ENCODE results near the gene BPIFB6.
"Not testable (repeated sequence)": the region's sequence is repeated elsewhere in the genome, so short reads cannot be mapped to it uniquely, and the experiment has no call there.

BPIFB6 gene

DNA sequence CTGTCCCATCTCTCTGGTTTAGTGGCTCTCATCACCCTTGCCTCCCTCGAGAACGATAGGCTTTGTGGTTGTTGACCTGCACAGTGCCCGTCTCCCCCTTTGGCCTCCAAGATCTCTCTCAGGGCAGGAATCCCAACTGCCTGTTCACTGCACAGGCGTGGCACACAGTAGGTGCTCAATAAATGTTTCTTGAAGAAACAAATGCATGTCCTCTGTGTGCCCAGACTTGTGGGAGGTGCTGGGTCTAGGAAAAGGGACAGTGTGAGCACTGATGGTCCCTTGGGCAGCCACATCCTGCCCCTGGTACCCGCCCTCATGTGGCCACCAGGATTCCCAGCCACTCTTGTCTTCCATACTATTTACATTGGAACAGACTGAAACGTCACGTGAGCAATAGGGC, 2.6 kb upstream of the BPIFB6 start:
- DNase-seq (ENCODE audit: low spot score) = no peak

DNA sequence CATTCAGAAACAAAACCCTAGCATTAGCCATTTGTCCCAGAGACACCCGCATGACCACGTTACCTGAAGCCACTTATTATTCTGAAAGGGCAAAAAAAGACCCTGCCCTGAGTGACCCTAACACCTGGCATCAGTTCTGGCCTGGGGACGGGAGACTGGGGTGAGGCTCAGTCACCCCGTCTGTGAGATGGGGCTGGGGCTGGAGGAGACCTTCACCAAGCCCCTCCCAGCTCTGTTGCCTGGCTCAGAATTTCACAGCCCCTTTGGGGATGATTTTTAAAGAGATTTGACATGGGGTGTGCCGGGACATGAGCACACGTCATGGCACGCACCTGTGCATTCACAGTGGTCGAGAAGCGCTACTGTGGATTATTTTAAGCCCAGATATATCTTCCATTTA, 1.4 kb upstream of the BPIFB6 start:
- no peak for DNase-seq (ENCODE audit: low spot score)

DNA sequence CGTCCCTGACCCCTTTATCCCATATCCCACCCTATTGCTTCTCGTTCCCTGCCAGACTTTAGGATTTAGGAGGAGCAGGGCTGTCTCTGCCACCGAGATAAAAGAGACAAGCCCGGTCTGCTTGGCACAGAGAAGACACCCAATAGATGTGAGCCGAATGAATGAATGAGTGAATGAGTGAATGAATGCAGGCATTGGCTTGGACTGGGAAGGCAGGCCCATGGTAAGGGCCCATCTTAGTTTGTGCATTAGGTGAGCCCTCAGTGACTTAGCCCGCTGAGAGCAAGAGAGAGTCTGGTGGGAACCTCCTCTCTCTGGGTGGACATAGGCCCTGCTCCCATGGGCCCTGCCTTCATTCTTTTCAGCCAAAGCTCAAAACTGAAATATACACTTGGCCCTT, 879 bp upstream of the BPIFB6 start:
- no peak for DNase-seq (ENCODE audit: low spot score)

DNA sequence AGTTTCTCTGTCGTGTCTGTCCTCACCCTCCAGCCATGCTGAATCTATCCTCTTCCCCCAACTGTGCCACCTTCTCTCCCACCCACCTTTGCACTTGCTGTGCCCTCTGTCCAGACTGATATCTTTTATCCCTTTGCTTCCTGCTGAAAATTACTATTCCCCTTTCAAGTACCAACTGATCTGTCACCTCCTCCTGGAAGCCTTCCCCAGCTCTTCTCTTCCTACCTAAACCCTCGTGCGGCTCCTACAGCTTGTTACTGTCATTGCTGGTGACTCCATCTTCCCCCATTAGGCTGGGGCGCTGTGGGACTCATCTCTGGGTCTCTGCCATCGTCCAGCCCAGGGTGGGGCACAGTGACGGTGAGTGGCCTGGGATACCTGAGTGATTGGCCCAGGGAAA, 1.1 kb downstream of the BPIFB6 start:
- DNase-seq (ENCODE audit: low spot score) = no peak

DNA sequence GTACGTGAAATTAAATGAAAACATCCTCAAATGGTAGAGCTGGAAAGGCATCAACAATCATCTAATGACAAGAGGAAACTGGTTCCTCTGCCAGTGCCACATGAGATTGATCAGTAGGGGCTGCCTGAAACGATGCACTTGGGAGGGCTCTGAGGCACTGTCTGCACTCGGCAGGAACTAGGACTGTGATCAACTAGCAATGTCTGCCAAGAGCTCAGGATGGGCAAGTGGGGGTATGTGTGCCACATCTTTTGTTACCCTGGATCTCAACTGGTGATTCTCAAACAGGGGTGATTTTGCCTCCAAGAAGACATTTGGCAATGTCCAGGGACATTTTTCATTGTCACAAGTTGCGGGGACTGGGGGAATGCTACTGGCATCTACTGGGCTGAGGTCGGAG, 1.9 kb downstream of the BPIFB6 start:
- DNase-seq (ENCODE audit: low spot score) = no peak

DNA sequence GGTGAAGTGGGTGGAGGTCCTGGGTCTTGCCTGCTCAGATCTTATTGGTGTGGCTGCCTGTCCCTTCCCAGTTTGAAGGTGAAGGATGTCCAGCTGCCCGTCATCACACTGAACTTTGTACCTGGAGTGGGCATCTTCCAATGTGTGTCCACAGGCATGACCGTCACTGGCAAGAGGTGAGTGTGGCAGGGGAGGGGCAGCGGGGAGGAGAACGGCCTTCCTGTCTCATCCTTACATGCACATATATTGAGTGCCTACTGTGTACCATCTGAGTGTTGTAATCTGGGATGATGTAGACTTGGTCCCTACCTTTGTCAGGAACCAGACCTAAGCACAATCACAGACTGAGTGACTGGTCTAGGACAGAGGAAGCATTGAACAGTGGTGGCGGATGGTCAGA, 2.7 kb downstream of the BPIFB6 start:
- no peak for DNase-seq (ENCODE audit: low spot score)

DNA sequence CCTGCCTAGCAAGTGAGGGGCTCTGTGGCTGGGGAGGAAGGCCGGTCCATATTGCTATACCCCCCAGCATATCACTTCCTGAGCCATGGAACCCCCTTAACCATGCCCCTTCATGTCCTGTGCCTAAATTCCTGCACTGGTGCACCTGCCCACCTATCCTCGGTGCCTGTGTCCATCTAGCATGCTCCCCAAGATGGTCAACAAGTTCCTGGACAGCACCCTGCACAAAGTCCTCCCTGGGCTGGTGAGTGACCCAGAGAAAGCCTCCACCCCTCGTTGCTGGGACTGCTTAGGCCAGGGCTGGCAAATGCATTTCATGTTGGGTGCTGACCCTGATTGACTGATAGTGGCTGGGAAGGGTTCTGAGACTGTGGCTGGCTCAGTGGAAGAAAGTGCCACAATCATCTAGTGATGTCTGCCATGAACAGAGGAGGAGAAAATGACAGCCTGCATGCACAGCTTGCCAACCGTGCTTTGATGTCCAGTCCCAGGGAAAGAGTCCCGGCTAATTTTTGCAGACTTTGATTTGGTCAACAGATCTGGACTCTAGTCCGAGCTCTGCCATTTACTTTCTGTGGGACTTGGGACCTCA, 3.5 kb downstream of the BPIFB6 start:
- no peak for DNase-seq (ENCODE audit: low spot score)

DNA sequence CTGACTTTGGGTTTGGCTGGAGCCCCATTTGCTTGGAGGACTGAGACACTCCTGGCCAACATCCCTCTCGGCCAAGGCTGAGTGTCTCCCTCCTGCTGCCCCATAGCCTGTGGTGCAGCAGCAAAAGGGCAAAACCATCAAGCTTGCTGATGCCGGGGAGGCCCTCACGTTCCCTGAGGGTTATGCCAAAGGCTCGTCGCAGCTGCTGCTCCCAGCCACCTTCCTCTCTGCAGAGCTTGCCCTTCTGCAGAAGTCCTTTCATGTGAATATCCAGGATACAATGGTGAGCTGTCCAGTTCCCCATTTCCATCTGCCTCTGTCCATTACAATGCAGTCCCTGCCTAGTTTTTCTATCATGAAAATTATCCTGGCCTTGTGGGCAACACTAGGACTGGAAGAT, 6.0 kb downstream of the BPIFB6 start:
- no peak for DNase-seq (ENCODE audit: low spot score)

DNA sequence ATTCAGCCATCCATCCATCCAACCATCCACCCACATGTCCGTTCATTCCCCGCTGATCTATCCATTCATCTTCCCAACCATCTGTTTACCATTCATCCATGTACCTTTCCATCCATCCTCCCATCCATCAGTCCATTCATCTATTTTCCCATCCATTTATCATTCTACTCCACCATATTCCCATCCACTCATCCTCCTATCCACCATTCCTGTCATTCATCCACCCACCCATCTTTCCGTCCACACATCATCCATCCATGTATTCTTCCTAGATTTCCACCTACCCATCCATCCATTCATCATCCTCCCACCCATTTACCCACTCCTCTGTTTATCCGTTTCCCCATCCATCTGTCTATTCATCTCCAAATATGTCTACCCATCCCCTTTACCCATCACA, 6.8 kb downstream of the BPIFB6 start:
- DNase-seq (ENCODE audit: low spot score) = no peak

DNA sequence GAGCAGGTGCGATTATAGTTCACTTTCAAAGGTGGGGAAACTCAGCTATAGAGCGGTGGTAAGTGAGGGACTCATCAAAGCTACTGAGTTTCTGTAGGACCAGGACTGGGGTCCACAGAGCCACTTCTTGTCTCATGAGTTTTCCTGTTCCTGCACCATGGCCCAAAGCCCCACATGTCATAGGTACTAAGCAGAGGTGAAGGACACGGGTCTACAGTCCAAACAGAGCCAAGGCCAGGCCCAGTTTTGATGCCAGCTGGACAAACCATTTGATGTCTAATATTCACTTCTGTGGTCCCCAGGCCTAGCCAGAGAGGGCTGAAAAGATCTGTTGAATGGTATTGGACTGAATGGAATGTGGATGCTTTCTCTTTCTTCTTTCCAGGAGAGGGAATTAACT, 11.0 kb downstream of the BPIFB6 start:
- DNase-seq (ENCODE audit: low spot score) = no peak

DNA sequence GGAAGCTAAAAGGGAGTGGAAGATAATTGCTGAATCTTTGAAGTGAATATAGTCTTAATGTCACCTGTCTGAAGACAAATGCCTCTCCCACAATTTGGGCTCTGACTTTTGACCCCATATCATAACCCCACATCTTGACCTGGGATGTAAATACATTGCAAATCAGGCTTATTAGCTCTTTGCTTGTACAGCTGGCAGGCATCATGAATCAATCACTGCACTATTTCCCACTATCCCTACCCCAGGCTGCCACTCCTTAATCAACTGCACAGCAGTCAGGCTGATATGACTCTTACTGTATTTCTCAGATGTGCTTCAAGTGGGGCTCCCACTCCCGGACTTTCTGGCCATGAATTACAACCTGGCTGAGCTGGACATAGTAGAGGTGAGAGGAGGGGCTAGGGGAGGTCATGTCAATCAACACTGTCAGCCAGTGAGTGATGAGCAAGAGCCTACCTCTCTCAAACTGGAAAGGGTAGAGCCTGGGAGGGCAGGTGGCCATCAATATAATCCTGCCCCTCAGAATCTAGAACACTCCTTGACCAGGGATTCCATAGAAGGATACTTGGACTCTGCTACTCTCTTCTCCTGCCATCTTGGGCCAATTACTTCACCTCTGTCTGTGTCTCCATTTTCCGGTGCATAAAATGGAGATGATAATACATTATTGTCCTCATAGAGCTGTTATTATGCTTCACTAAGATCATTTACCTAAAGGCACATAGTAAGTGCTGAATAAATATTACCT, 11.7 kb downstream of the BPIFB6 start:
- no peak for DNase-seq (ENCODE audit: low spot score)

DNA sequence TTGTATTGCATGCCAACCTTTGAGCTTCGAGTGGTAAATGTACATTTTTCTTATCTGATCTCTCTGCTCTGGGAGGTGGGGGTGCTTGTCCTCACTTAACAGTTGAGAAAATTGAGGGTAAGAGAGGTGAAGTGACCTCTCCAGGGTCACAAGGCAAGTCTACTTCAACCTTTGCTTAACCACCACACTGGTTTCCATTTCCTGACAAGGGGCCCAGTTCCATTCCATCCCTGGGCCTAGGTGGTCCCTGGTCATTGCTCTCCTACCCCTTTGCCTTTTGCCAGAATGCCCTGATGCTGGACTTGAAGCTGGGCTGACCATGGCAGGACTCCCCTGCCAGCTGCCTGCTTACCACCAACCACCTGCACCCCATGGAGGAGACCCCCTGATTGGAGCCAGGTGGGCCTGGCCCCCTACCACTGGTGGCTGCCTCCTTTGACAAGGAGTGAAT, 12.3 kb downstream of the BPIFB6 start:
- no peak for DNase-seq (ENCODE audit: low spot score)

DNA sequence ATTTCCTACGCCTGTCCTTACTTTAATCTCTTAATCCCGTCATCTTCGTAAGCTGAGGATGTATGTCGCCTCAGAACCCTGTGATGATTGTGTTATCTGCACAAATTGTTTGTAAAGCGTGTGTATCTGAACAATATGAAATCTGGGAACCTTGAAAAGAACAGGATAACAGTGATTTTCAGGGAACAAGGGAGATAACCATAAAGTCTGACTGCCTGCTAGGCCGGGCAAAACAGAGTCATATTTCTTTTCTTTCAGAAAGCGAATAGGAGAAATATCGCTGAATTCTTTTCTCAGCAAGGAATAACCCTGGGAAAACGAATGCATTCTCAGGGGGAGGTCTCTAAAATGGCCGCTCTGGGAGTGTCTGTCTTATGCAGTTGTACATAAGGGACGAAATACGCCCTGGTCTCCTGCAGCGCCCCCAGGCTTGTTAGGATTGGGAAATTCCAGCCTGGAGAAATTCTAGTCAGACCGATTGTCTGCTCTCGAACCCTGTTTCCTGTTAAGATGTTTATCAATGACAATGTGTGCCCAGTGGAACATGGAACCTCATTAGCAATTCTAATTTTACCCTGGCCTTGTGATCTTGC, 13.8 kb downstream of the BPIFB6 start:
- not testable (repeated sequence) for DNase-seq (ENCODE audit: low spot score)

DNA sequence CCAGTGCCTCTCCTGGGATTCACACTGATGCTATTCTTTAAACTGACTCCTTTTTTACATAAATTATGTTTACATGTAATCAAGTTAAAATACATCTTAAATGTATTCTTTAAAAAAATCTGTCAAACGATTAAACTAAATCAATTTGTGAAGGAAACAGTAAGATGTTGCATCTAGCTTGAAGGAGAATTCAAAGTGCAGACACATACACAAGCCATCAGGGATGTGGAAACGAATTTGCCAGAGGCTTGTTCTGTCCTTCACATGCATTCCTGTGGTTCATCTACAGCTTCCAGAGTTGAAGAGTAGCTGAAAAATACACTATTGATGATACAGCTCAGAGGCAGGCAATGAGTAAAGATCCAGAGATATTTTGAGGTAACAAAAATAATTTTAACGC, 15.0 kb downstream of the BPIFB6 start:
- no peak for DNase-seq (ENCODE audit: low spot score)

DNA sequence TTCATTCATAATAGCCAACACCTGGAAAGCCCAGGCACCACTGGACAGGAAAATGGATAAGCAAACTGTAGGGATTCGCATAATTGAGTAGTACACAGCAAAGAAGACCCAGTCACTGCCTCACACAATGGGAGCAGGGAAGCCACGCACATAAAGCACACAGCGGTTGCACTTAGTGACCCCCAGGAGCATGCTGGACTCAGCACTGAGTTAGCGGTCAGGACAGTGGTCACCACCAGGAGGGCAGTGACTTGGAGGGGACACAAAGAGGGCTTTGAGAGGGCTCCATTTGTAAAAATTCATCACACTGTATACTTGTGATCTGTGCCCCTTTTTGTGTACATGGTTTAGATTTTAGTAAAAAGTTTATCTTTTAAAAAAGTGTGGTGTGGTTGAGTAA, 19.9 kb downstream of the BPIFB6 start:
- no peak for DNase-seq (ENCODE audit: low spot score)

DNA sequence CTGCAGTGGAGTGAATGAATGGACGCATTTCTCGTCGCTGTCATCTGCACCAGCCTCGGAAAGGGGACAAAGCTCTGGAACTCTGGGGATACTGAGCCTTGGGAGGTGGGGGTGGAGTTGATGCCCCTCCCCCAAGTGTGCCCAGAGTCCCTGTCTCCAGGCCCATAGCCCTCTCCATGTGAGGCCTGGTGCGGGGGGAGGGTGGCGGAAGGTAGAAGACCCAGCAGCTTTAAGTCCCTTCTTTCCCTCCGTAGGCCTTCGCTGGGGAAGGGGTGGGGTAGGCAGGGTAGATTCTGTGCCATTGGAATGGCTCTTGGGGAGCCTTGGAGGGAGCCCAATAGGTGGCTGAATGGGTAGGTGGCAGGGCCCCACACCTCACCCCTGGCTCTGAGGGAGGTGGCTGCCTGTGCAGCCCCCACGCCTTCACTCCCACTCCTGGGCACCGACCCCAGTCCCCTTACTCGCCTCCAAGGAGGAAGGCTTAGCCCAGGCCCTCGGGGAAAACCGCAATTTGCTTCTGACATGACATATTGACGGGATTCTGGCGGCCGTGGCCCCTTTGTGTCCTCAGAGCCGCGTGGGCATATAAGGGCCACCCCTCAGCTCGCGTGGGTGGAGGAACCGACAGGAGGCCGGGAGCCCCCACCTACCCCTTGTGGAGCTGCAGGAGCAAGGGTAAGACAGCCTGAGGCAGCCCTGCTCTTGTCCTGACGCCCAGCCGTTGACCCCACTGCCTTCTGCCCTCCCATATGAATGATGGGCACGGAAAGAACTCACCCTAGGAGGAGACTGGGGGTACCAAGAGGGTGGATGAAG, 22.1 kb downstream of the BPIFB6 start, which contains the start of gene BPIFB3:
BPIFB3 (plus strand) TSS at position 613 of the 816 bp plus-strand sequence. CDS start 1,533 bp downstream, outside the sequence.
- DNase-seq (ENCODE audit: low spot score) = no peak

DNA sequence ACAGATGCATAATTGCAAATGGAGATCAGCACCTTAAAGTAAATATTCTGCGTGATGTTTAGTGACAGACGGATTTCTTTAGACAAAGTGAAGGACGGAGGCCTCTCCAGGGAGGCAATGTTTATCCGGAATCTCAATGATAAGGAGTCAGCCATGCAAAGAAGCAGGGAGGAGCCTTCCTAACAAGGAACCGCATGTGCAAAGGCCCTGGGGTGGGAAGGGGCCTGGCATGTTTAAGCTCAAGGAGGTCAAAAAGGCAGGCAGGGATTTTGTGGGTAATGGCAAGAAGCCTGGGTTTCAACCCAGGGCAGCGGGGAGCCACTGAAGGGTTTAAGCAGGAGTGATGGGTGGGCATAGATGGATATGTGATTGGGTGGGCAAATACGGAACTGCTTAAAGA, 22.9 kb downstream of the BPIFB6 start:
- DNase-seq (ENCODE audit: low spot score) = no peak

DNA sequence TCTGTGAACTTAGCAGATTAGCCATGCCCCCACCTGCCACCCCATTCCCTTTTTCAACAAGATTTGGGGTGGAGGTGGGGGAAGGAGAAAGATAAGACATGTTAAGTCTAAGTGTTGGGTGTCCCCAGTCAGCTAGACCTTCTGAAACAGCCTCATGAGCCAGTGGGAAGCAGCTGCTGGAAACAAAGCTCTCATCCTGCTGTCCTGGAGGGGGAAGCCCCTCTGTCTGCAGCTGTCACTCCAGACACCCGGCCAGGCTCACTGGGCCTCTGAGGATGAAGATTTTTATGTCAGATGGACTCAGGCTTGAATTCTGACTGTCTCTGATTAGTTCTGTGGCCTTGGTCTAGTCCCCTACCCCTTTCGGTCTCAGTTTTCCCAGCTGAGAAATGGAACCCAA, 23.3 kb downstream of the BPIFB6 start:
- DNase-seq (ENCODE audit: low spot score) = no peak

DNA sequence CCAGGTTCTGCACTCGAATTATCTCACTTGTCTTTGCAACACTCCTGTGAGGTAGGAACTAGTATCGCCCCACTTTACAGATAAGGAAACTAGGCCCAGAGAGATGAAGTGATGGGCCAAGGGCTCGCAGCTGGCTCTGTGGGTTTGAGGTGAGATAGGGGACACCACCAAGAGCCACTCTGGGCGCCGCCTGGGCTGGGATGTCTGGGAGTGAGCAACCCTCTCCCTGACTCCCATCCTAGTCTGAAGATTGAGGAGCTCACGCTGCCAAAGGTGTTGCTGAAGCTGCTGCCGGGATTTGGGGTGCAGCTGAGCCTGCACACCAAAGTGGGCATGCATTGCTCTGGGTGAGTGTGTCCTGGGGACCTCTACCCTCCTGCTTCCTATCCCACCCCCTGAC, 27.7 kb downstream of the BPIFB6 start:
- DNase-seq (ENCODE audit: low spot score) = no peak

DNA sequence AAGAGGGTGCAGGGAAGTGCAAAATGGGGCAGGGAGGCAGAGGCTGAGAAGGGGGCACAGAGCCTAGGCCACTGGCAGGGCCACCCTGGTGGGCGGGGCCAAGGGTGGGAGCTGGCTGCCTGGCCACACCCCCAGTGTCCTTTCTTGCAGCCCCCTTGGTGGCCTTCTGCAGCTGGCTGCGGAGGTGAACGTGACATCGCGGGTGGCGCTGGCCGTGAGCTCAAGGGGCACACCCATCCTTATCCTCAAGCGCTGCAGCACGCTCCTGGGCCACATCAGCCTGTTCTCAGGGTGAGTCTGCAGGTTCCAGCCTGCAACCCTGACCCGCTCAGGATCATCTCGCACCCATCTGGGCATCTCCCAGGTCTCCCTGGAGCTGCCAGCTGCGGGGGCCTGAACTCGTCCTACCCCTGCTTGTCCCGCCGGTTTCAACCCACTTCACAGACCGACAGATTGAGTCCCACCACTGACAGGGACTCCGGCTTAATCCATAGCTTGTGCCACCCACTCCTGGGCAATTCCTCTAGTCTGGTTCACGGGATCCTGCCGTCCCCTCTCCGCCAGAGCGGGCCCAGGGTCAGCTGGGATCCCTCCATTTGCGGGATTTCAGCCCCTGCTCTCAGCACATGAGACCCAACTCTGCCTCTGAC, 28.4 kb downstream of the BPIFB6 start:
- DNase-seq (ENCODE audit: low spot score) = no peak

DNA sequence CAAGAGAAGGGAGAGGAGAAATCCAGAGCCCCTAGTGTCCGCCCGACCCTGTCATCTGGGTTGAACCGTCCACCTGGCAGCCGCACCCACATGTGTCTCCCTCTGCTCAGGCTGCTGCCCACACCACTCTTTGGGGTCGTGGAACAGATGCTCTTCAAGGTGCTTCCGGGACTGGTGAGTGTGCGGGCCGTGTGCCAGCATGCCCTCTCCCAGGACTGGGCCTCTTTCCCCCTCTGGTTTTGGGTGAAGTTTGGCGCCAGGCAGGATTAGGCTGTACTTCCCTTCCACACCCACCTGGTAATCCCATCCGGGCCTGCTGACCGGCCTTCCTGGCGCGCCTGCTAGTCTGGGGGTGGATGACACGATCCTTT, 30.2 kb downstream of the BPIFB6 start:
- no peak for DNase-seq (ENCODE audit: low spot score)

DNA sequence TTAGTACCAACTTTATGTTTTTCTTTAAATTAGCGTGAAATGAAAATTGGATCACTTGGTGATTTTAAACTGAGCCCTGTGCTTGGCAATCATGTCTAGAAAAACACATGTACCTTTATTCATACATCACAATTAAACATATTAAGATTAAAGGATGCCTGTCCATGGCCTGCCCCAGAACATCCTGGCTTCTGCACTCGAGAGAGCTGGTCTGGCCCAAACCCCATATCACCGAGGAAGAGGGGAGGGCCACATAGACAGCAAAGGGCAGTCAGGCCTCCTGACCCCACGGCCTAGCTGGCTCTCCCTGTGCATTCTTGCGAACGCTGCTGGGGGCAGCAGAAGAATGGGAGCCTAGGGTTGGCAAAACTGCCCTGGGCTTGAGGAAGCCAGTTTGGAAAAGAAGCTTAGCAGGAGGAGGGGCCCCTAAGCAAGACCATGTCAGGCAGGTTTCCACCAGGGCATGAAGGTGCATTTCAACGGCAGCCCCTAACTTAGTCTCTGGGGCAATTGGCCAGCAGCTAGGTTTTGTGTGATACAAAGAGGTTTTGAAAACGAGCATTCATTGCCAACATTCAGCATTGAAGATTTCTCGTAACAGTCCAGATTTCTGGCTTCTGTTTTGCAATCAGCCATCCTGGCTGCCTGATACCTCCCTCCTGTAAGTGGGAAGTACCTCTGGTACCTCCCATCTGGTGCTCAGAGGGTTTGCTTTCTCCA, 30.8 kb downstream of the BPIFB6 start:
- no peak for DNase-seq (ENCODE audit: low spot score)

All from NAMALWA (cell line).